Measurements from ENCODE around the gene LTBP1. TPM values are rescaled to one million over a fixed set of nuclear protein-coding genes. Genes with fewer than 3 reads are reported as not detected.

The LTBP1 gene
- total RNA-seq, 2 experiments from 2014 or later = 61.1 to 82.6 TPM

DNA sequence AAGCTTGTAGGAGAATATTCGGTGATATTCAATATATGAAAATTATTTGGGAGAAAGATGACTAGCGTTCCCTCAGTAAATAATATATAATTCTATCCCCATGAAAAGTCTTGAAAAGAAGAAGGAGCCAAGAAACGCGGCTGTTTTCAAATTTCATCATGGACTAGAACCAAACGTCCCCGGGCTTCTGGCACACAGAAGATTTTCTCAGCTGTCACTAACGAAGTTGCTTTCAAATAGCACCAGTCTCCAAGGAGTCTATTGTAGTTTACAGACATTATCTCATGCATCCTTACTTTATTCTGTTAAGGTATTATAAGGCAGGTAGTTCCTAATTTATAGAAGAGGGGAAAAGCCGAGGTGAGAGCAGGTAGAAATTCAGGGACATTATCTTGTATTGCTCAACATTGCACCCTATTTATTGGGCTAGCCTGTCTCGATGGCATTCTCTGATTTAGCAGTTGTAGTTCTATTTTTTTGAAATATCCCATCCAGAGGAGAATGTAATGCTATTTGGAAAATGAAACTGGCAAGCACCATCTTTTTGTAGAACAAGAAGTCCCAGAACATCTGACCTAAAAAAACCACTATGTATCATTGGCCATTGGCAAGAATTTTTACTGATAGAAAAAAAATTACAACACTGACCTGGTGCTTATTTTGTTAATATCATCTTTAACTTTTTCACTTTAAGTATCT lies 331.6 kb downstream of the LTBP1 start:
- ChIA-PET CTCF (ENCODE audit: unreplicated experiment) (no interaction called here), POLR2A (interaction anchor here (0.6 kb wide), 2 partner anchors 16 to 698 kb away, joined by 3 to 5 read pairs; no protein-coding TSS in a partner anchor)
- DNase-seq (ENCODE audit: low spot score) = no peak
- H3K4me3 ChIP-seq (ENCODE audit: low read depth, low read length, poor library complexity, severe bottlenecking) = no peak overlapping the region
- H2AFZ ChIP-seq (ENCODE audit: low read length) = no peak overlapping the region
- no peaks in the 10 kb centered on the region for H3K9me3 ChIP-seq (ENCODE audit: low read length)
- H3K9me2 ChIP-seq (ENCODE audit: insufficient read depth, low read length) = no peaks in the 10 kb centered on the region
- H3K4me2 ChIP-seq (ENCODE audit: low read length) = no peak overlapping the region
- TF ChIP-seq EZH2phosphoT487 (IDR thresholded peaks at IDR 0.05; ENCODE audit: borderline replicate concordance, low read depth, low read length) = no peak
- TF ChIP-seq, protein P1, sequence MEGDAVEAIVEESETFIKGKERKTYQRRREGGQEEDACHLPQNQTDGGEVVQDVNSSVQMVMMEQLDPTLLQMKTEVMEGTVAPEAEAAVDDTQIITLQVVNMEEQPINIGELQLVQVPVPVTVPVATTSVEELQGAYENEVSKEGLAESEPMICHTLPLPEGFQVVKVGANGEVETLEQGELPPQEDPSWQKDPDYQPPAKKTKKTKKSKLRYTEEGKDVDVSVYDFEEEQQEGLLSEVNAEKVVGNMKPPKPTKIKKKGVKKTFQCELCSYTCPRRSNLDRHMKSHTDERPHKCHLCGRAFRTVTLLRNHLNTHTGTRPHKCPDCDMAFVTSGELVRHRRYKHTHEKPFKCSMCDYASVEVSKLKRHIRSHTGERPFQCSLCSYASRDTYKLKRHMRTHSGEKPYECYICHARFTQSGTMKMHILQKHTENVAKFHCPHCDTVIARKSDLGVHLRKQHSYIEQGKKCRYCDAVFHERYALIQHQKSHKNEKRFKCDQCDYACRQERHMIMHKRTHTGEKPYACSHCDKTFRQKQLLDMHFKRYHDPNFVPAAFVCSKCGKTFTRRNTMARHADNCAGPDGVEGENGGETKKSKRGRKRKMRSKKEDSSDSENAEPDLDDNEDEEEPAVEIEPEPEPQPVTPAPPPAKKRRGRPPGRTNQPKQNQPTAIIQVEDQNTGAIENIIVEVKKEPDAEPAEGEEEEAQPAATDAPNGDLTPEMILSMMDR (conservative IDR thresholded peaks at IDR 0.05; ENCODE audit: low read length) = no peak
- TSS peak; percentile 28 for BruUV-seq (replicated peaks)
- H3K27ac ChIP-seq (ENCODE audit: low read depth, low read length, poor library complexity, severe bottlenecking) = no peak overlapping the region
- H4K20me1 ChIP-seq (ENCODE audit: insufficient read depth, low read length) = no peaks in the 10 kb centered on the region
- no peaks in the 10 kb centered on the region for H3K79me2 ChIP-seq (ENCODE audit: insufficient read depth, low read depth, low read length)
- intact Hi-C loops (cut with micrococcal nuclease; ENCODE audit: unreplicated experiment) = loop anchor here (10.0 kb wide), 1 partner anchor 316 kb away; the partner anchor contains the start of gene FAM98A
- peaks cover under 1% of the 10 kb centered on the region for H3K4me1 ChIP-seq (ENCODE audit: insufficient read depth, low read length, poor library complexity, severe bottlenecking)
- H3K36me3 ChIP-seq (ENCODE audit: insufficient read depth, low read length) = peaks cover 91% of the 10 kb centered on the region

DNA sequence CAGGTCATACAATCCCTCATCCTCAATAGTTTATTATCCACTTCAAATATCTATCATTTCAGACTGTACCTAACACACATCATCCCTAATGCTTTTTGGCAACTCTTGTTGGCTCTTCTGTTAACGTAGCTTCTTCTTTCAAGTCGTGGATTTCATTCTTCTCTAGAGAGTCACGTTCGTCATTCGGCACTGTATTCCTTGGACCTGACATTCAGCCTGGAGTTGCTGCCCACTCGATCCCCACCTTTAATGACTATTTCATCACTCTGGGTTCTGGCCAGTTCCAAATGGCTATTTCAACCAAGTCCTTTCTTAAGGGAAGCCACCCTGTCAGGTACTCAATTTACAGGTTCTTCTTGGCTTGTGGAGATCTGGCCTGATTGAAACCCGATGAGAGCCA lies 337.5 kb downstream of the LTBP1 start:
- no peaks in the 10 kb centered on the region for H3K4me1 ChIP-seq (ENCODE audit: insufficient read depth, low read length, poor library complexity, severe bottlenecking)
- H3K36me3 ChIP-seq (ENCODE audit: insufficient read depth, low read length) = peaks cover 84% of the 10 kb centered on the region
- POLR2A ChIA-PET = interaction anchor here (0.6 kb wide), 1 partner anchor 490 kb away, joined by 3 read pairs; no protein-coding TSS in a partner anchor
- H3K79me2 ChIP-seq (ENCODE audit: insufficient read depth, low read depth, low read length) = no peaks in the 10 kb centered on the region
- no peak overlapping the region for H3K4me2 ChIP-seq (ENCODE audit: low read length)
- no TSS peak for BruUV-seq (replicated peaks)
- TF ChIP-seq EZH2phosphoT487 (IDR thresholded peaks at IDR 0.05; ENCODE audit: borderline replicate concordance, low read depth, low read length) = no peak
- TF ChIP-seq, protein P1 (conservative IDR thresholded peaks at IDR 0.05; ENCODE audit: low read length) = no peak
- intact Hi-C loops (cut with micrococcal nuclease; ENCODE audit: unreplicated experiment) = no loop called here
- CTCF ChIA-PET (ENCODE audit: unreplicated experiment) = no interaction called here
- no peaks in the 10 kb centered on the region for H4K20me1 ChIP-seq (ENCODE audit: insufficient read depth, low read length)
- H3K9me3 ChIP-seq (ENCODE audit: low read length) = no peaks in the 10 kb centered on the region
- H2AFZ ChIP-seq (ENCODE audit: low read length) = no peak overlapping the region
- no peaks in the 10 kb centered on the region for H3K9me2 ChIP-seq (ENCODE audit: insufficient read depth, low read length)
- no peak for DNase-seq (ENCODE audit: low spot score)
- H3K27ac ChIP-seq (ENCODE audit: low read depth, low read length, poor library complexity, severe bottlenecking) = no peak overlapping the region
- H3K4me3 ChIP-seq (ENCODE audit: low read depth, low read length, poor library complexity, severe bottlenecking) = no peak overlapping the region

DNA sequence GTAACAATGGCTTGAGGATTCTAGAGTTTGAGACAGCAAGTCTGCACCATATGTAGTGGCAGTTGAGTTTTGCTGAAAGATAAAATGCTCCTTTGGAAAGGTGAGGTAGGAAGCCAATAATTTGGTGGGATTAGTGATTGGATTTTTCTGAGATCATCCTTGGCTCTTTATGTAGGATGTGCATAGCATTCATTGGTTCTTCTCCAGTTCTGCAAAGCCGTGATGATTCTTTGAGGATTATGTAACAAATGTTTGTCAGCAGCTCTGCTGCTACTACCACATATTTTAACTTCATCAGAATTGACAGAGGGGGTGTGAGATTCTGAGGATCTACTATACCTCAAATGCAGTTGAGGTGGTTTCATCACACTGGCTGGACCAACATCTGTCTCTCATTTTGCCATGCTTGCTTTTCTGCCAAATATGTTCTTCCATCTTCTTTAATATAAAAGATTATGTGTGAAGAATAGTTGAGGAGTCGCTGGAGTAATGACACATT lies 340.8 kb downstream of the LTBP1 start:
- POLR2A ChIA-PET = no interaction called here
- no TSS peak for BruUV-seq (replicated peaks)
- Histone ChIP-seq H4K20me1 (ENCODE audit: insufficient read depth, low read length) (no peaks in the 10 kb centered on the region), H2AFZ (ENCODE audit: low read length) (no peak overlapping the region), H3K4me2 (ENCODE audit: low read length) (no peak overlapping the region), H3K27ac (ENCODE audit: low read depth, low read length, poor library complexity, severe bottlenecking) (no peak overlapping the region), H3K79me2 (ENCODE audit: insufficient read depth, low read depth, low read length) (no peaks in the 10 kb centered on the region), H3K36me3 (ENCODE audit: insufficient read depth, low read length) (peaks cover 66% of the 10 kb centered on the region), H3K4me1 (ENCODE audit: insufficient read depth, low read length, poor library complexity, severe bottlenecking) (no peaks in the 10 kb centered on the region), H3K4me3 (ENCODE audit: low read depth, low read length, poor library complexity, severe bottlenecking) (no peak overlapping the region), H3K9me2 (ENCODE audit: insufficient read depth, low read length) (no peaks in the 10 kb centered on the region), H3K9me3 (ENCODE audit: low read length) (no peaks in the 10 kb centered on the region)
- intact Hi-C loops (cut with micrococcal nuclease; ENCODE audit: unreplicated experiment) = no loop called here
- no peak for TF ChIP-seq EZH2phosphoT487 (IDR thresholded peaks at IDR 0.05; ENCODE audit: borderline replicate concordance, low read depth, low read length)
- TF ChIP-seq, protein P1 (conservative IDR thresholded peaks at IDR 0.05; ENCODE audit: low read length) = no peak
- CTCF ChIA-PET (ENCODE audit: unreplicated experiment) = no interaction called here
- DNase-seq (ENCODE audit: low spot score) = no peak
